Neural cell (in vitro differentiated cells): ENCODE data around the gene TESMIN. TPM values are rescaled to one million over a fixed set of nuclear protein-coding genes. Genes with fewer than 3 reads are reported as not detected.

ENCODE experiments used
- H2AFZ ChIP-seq: fragments of 200-600, 300-800 bp; sonication (generic), shearing (Covaris generic); 2 replicates; pipeline ENCODE4 v1.6.0; 2014; ENCODE audit warnings: low read depth, mild to moderate bottlenecking, antibody characterized with exemption, low read length, moderate library complexity
- H3F3A ChIP-seq: fragments of 200-600 bp; shearing (Covaris generic); 2 replicates; pipeline ENCODE4 v1.6.1; 2016; ENCODE audit warnings: mild to moderate bottlenecking, moderate library complexity, mixed read lengths, antibody characterized with exemption, low read length; ENCODE audit not compliant: insufficient read depth, poor library complexity, severe bottlenecking
- H3K27ac ChIP-seq: fragments of 200-600, 300-800 bp; sonication (generic), shearing (Covaris generic); 2 replicates; pipeline ENCODE4 v1.5.1; 2014; ENCODE audit warnings: mild to moderate bottlenecking, low read length, moderate library complexity
- H3K27me3 ChIP-seq: fragments of 300-800, 200-600 bp; sonication (generic), shearing (Covaris generic); 2 replicates; pipeline ENCODE4 v1.6.0; 2014; ENCODE audit warnings: mild to moderate bottlenecking, low read depth, low read length, moderate library complexity; ENCODE audit not compliant: insufficient read depth
- H3K36me3 ChIP-seq: fragments of 300-800, 200-600 bp; sonication (generic), shearing (Covaris generic); 2 replicates; pipeline ENCODE4 v1.5.1; 2014; ENCODE audit warnings: mild to moderate bottlenecking, antibody characterized with exemption, low read length, moderate library complexity; ENCODE audit not compliant: insufficient read depth
- H3K4me2 ChIP-seq: fragments of 300-800, 200-600 bp; sonication (generic), shearing (Covaris generic); 2 replicates; pipeline ENCODE4 v1.6.0; 2014; ENCODE audit warnings: mild to moderate bottlenecking, low read length
- H3K4me3 ChIP-seq: fragments of 300-800, 200-600 bp; sonication (generic), shearing (Covaris generic); 2 replicates; pipeline ENCODE4 v1.5.1; 2014; ENCODE audit warnings: mild to moderate bottlenecking, low read length, moderate library complexity
- H3K79me2 ChIP-seq: fragments of 200-600 bp; shearing (Covaris generic); replicated peaks from 2 replicates; pipeline ENCODE4 v1.6.0; 2014; ENCODE audit warnings: mild to moderate bottlenecking, low read length, moderate library complexity; ENCODE audit not compliant: insufficient read depth
- H3K9ac ChIP-seq: fragments of 300-800, 200-600 bp; sonication (generic), shearing (Covaris generic); 2 replicates; pipeline ENCODE4 v1.6.1; 2016; ENCODE audit warnings: mild to moderate bottlenecking, low read length, mixed read lengths
- H3K9me2 ChIP-seq: fragments of 200-600 bp; shearing (Covaris generic); 2 replicates; pipeline ENCODE4 v1.6.1; 2016; ENCODE audit warnings: mild to moderate bottlenecking, low read length, mixed read lengths; ENCODE audit not compliant: insufficient read depth
- H3K9me3 ChIP-seq: fragments of 200-600, 300-800 bp; sonication (generic), shearing (Covaris generic); 2 replicates; pipeline ENCODE4 v1.6.1; 2016; ENCODE audit warnings: mild to moderate bottlenecking, mixed run types, low read length, moderate library complexity, mixed read lengths
- H4K20me1 ChIP-seq: fragments of 200-600 bp; shearing (Covaris generic); 2 replicates; pipeline ENCODE4 v1.6.1; 2016; ENCODE audit warnings: mild to moderate bottlenecking, mixed run types; ENCODE audit not compliant: insufficient read depth
- CTCF ChIP-seq: fragments of 450-650 bp; IDR thresholded peaks from 2 replicates; pipeline ENCODE4 v1.5.1; 2014; ENCODE audit warnings: antibody characterized with exemption, mild to moderate bottlenecking, moderate library complexity; ENCODE audit not compliant: poor library complexity, severe bottlenecking
- EP300 ChIP-seq: fragments of 450-650 bp; conservative IDR thresholded peaks from 2 replicates; pipeline ENCODE4 v1.6.1; 2014; ENCODE audit warnings: antibody characterized with exemption, mild to moderate bottlenecking, moderate library complexity; ENCODE audit not compliant: poor library complexity, severe bottlenecking
- EZH2 ChIP-seq: fragments of 200-600, 300-800 bp; shearing (Covaris generic), sonication (generic); IDR thresholded peaks from 2 replicates; pipeline ENCODE4 v1.6.1; 2014; ENCODE audit warnings: antibody characterized with exemption, low read length, borderline replicate concordance, mild to moderate bottlenecking; ENCODE audit not compliant: insufficient read depth, poor library complexity, severe bottlenecking
- MXI1 ChIP-seq: fragments of 450-650 bp; conservative IDR thresholded peaks from 2 replicates; pipeline ENCODE4 v1.6.1; 2014; ENCODE audit warnings: antibody characterized with exemption, mild to moderate bottlenecking; ENCODE audit not compliant: poor library complexity, severe bottlenecking
- POLR2AphosphoS5 ChIP-seq: IDR thresholded peaks from 2 replicates; pipeline ENCODE4 v1.6.1; 2012
- RAD21 ChIP-seq: fragments of 450-650 bp; conservative IDR thresholded peaks from 2 replicates; pipeline ENCODE4 v1.6.1; 2014; ENCODE audit warnings: antibody characterized with exemption, mild to moderate bottlenecking, moderate library complexity
- SMC3 ChIP-seq: fragments of 450-650 bp; conservative IDR thresholded peaks from 2 replicates; pipeline ENCODE4 v1.6.1; 2014; ENCODE audit warnings: antibody characterized with exemption, mild to moderate bottlenecking, moderate library complexity; ENCODE audit not compliant: poor library complexity
- TAF1 ChIP-seq: IDR thresholded peaks from 2 replicates; pipeline ENCODE4 v1.6.1; 2012; ENCODE audit warnings: low read depth
- polyA plus RNA-seq: library from polyadenylated mRNA; depleted of rRNA; stranded (reverse); fragments of >200 nt; gene quantifications from 2 replicates; pipeline ENCODE4 v1.2.3, GENCODE V29; 2014
- TF ChIP-seq, protein P1 (sequence below): IDR thresholded peaks from 2 replicates; pipeline ENCODE4 v1.6.1; 2012; ENCODE audit warnings: borderline replicate concordance

The TESMIN gene
- polyA plus RNA-seq, 1 donor from 2014 or later, result not detected

- Histone ChIP-seq H4K20me1 (no peaks in the 10 kb centered on the region), H2AFZ (no peak overlapping the region), H3K4me2 (no peak overlapping the region), H3K9ac (no peak overlapping the region), H3F3A (no peaks in the 10 kb centered on the region), H3K9me3 (no peaks in the 10 kb centered on the region), H3K9me2 (no peaks in the 10 kb centered on the region), H3K27ac (no peak overlapping the region), H3K79me2 (no peaks in the 10 kb centered on the region), H3K4me3 (no peak overlapping the region), H3K36me3 (no peaks in the 10 kb centered on the region), H3K27me3 (peaks cover 3% of the 10 kb centered on the region)
- TF ChIP-seq POLR2AphosphoS5 (no peak), EP300 (no peak), SMC3 (no peak), MXI1 (no peak), EZH2 (no peak), RAD21 (no peak), TAF1 (no peak), CTCF (no peak)
- TF ChIP-seq, protein P1, sequence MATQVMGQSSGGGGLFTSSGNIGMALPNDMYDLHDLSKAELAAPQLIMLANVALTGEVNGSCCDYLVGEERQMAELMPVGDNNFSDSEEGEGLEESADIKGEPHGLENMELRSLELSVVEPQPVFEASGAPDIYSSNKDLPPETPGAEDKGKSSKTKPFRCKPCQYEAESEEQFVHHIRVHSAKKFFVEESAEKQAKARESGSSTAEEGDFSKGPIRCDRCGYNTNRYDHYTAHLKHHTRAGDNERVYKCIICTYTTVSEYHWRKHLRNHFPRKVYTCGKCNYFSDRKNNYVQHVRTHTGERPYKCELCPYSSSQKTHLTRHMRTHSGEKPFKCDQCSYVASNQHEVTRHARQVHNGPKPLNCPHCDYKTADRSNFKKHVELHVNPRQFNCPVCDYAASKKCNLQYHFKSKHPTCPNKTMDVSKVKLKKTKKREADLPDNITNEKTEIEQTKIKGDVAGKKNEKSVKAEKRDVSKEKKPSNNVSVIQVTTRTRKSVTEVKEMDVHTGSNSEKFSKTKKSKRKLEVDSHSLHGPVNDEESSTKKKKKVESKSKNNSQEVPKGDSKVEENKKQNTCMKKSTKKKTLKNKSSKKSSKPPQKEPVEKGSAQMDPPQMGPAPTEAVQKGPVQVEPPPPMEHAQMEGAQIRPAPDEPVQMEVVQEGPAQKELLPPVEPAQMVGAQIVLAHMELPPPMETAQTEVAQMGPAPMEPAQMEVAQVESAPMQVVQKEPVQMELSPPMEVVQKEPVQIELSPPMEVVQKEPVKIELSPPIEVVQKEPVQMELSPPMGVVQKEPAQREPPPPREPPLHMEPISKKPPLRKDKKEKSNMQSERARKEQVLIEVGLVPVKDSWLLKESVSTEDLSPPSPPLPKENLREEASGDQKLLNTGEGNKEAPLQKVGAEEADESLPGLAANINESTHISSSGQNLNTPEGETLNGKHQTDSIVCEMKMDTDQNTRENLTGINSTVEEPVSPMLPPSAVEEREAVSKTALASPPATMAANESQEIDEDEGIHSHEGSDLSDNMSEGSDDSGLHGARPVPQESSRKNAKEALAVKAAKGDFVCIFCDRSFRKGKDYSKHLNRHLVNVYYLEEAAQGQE, result no peak
These were observed 57.8 kb downstream of the TESMIN start for GRCh38 chr11:68693484-68693882.

- Histone ChIP-seq H3K4me3 (no peak overlapping the region), H3K9me3 (no peaks in the 10 kb centered on the region), H2AFZ (no peak overlapping the region), H3K9me2 (no peaks in the 10 kb centered on the region), H3K4me2 (no peak overlapping the region), H3F3A (no peaks in the 10 kb centered on the region), H4K20me1 (no peaks in the 10 kb centered on the region), H3K27me3 (peaks cover 3% of the 10 kb centered on the region), H3K9ac (no peak overlapping the region), H3K27ac (no peak overlapping the region), H3K36me3 (no peaks in the 10 kb centered on the region), H3K79me2 (no peaks in the 10 kb centered on the region)
- TF ChIP-seq SMC3, result no peak
- TF ChIP-seq RAD21, result no peak
- no peak for TF ChIP-seq EP300
- no peak for TF ChIP-seq POLR2AphosphoS5
- TF ChIP-seq TAF1, result no peak
- TF ChIP-seq CTCF, result no peak
- TF ChIP-seq MXI1, result no peak
- TF ChIP-seq EZH2, result no peak
These were observed 58.3 kb downstream of the TESMIN start for GRCh38 chr11:68692871-68693483.
